Thoracic aorta (tissue), 2 donors: Measurements from ENCODE around the gene KCNT2. TPM values are rescaled to one million over a fixed set of nuclear protein-coding genes. Genes with fewer than 3 reads are reported as not detected.

ENCODE experiments used
- ATAC-seq: fragments of 150-250 bp; one replicate; pipeline ENCODE4 v1.8.0; 2017; ENCODE audit warnings: low read depth; ENCODE audit not compliant: insufficient number of reproducible peaks, low FRiP score
- DNase-seq: peaks from one replicate; pipeline ENCODE4 v3.0.0-alpha.2; 2020; ENCODE audit warnings: low spot score
- H3K27ac ChIP-seq, 2 donors: fragments of 200-600 bp; sonication (generic); 1 replicate in 1 of 2; 2 replicates in 1 of 2; pipeline ENCODE4 v1.5.1; 2016; ENCODE audit warnings: mild to moderate bottlenecking in 2 of 2, moderate library complexity in 2 of 2
- H3K27me3 ChIP-seq: fragments of 200-600 bp; sonication (generic); replicated peaks from 2 replicates; pipeline ENCODE4 v1.6.0; 2016; ENCODE audit warnings: mild to moderate bottlenecking; ENCODE audit not compliant: insufficient read depth
- H3K36me3 ChIP-seq: fragments of 200-600 bp; sonication (generic); one replicate; pipeline ENCODE4 v1.5.1; 2016
- H3K4me1 ChIP-seq, 2 donors: fragments of 200-600 bp; sonication (generic); 1 replicate in 1 of 2; 2 replicates in 1 of 2; pipeline versions ENCODE4 v1.5.1 to v1.6.0; 2016; ENCODE audit warnings: low read depth in 2 of 2, mild to moderate bottlenecking in 1 of 2; ENCODE audit not compliant: control insufficient read depth in 1 of 2
- H3K4me3 ChIP-seq: fragments of 200-600 bp; sonication (generic); 2 replicates; pipeline ENCODE4 v1.5.1; 2016; ENCODE audit warnings: mild to moderate bottlenecking
- H3K9me3 ChIP-seq: fragments of 200-600 bp; sonication (generic); 2 replicates; pipeline ENCODE4 v1.5.1; 2016
- total RNA-seq, 2 donors: library from RNA; depleted of rRNA; stranded (reverse); fragments of >200 nt; gene quantifications; one replicate each; pipeline versions ENCODE4 v1.1.0 to v1.2.3, GENCODE V29; 2016
- TF ChIP-seq, protein P1 (sequence below): fragments of 200-600 bp; sonication (generic); IDR thresholded peaks from one replicate; pipeline ENCODE4 v1.5.1; 2019; ENCODE audit warnings: antibody characterized with exemption

The KCNT2 gene
- 10 to 100 TPM; 15.6 to 23.6 TPM for total RNA-seq

- ATAC-seq: peak; percentile 38
- H3K27ac ChIP-seq: peak within 1 kb of the TSS; percentile 45
- no peaks in the 10 kb centered on the region for H3K36me3 ChIP-seq
- H3K27me3 ChIP-seq: no peaks in the 10 kb centered on the region
- no peaks in the 10 kb centered on the region for H3K9me3 ChIP-seq
- H3K4me1 ChIP-seq: peaks cover 0 to 8% of the 10 kb centered on the region in 2 donors
- peak within 1 kb of the TSS; percentile 71 for H3K4me3 ChIP-seq
- no peak for DNase-seq
- TF ChIP-seq, protein P1, sequence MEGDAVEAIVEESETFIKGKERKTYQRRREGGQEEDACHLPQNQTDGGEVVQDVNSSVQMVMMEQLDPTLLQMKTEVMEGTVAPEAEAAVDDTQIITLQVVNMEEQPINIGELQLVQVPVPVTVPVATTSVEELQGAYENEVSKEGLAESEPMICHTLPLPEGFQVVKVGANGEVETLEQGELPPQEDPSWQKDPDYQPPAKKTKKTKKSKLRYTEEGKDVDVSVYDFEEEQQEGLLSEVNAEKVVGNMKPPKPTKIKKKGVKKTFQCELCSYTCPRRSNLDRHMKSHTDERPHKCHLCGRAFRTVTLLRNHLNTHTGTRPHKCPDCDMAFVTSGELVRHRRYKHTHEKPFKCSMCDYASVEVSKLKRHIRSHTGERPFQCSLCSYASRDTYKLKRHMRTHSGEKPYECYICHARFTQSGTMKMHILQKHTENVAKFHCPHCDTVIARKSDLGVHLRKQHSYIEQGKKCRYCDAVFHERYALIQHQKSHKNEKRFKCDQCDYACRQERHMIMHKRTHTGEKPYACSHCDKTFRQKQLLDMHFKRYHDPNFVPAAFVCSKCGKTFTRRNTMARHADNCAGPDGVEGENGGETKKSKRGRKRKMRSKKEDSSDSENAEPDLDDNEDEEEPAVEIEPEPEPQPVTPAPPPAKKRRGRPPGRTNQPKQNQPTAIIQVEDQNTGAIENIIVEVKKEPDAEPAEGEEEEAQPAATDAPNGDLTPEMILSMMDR: no peak
Measured at GRCh38 chr1:196608390-196609369, at the start of gene KCNT2. KCNT2 (minus strand) TSS chr1:196608440; CDS start chr1:196608309, 131 bp downstream.

DNA sequence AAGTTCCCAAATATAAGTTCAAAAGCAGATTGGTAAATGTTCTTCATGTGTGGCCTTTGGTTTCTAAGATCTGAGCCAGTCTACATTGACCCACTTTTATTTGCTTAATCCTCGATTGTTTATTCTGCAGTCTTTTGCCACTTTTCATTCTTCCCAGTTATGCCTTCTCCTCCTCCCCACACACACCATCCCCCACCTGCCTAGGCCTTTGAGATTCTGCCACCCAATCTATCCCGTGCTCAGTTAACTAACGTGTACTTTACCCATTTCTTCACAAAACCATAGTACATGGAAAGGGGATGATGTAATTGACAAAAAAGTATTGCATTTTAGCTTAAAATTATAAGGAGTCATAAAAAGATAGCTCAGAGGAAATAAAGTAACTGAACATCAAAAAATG is 47.3 kb upstream of the KCNT2 start:
- Histone ChIP-seq H3K36me3 (no peaks in the 10 kb centered on the region), H3K27me3 (no peaks in the 10 kb centered on the region), H3K27ac (no peak overlapping the region), H3K4me1 (no peaks in the 10 kb centered on the region), H3K4me3 (no peak overlapping the region), H3K9me3 (no peaks in the 10 kb centered on the region)
- TF ChIP-seq, protein P1: no peak
- ATAC-seq (no peak), DNase-seq (no peak)

DNA sequence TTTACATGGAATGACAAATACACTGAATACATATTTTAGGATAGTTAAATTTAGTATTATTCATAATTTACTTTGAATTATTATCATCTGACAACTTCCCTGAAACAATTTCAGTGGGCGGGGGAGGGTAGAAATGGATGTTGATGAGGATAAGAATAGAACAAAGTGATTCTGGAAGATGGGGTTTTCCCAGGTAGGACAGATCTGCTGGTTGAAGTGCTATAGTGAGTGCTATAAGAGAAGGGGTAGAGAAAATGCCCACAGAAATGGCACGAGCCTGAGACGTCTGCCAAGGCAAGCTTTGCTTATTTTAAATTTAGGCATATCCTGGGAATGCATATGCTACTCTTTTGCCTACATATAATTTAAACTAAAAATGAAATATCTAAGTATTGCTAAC is 46.8 kb upstream of the KCNT2 start:
- no peak overlapping the region for H3K27ac ChIP-seq
- no peaks in the 10 kb centered on the region for H3K9me3 ChIP-seq
- no peaks in the 10 kb centered on the region for H3K36me3 ChIP-seq
- no peaks in the 10 kb centered on the region for H3K4me1 ChIP-seq
- no peaks in the 10 kb centered on the region for H3K27me3 ChIP-seq
- DNase-seq (no peak), ATAC-seq (no peak)
- TF ChIP-seq, protein P1: no peak
- peak overlapping the region; percentile 62 for H3K4me3 ChIP-seq

GRCh38 chr1:196654271-196654670 is 46.0 kb upstream of the KCNT2 start:
- Histone ChIP-seq H3K4me1 (no peaks in the 10 kb centered on the region), H3K4me3 (peak overlapping the region; percentile 62), H3K27me3 (no peaks in the 10 kb centered on the region), H3K36me3 (no peaks in the 10 kb centered on the region), H3K27ac (no peak overlapping the region), H3K9me3 (no peaks in the 10 kb centered on the region)
- no peak for DNase-seq
- ATAC-seq: no peak
- TF ChIP-seq, protein P1: no peak

- TF ChIP-seq, protein P1: no peak
- DNase-seq (no peak), ATAC-seq (no peak)
- Histone ChIP-seq H3K27ac (no peak within 1 kb of the TSS), H3K9me3 (no peaks in the 10 kb centered on the region), H3K4me3 (peak within 1 kb of the TSS; percentile 62), H3K36me3 (no peaks in the 10 kb centered on the region), H3K4me1 (no peaks in the 10 kb centered on the region), H3K27me3 (no peaks in the 10 kb centered on the region)
Measured at GRCh38 chr1:196651637-196652215, 43.5 kb upstream of the KCNT2 start, which contains the start of gene CFH. CFH (plus strand) TSS chr1:196652043; CDS start chr1:196652118, 75 bp downstream.
